MM.1S (cell line): ENCODE results near the gene WNT4.

ENCODE experiments used
- DNase-seq: peaks from one replicate; pipeline ENCODE4 v3.0.0-alpha.2; 2015
- H2AFZ ChIP-seq: fragments of 300-600 bp; sonication (generic); 2 replicates; pipeline ENCODE4 v1.6.0; 2016; ENCODE audit warnings: antibody characterized with exemption, low read length
- H3F3A ChIP-seq: fragments of 300-600 bp; sonication (generic); 2 replicates; pipeline ENCODE4 v1.6.1; 2016; ENCODE audit warnings: mild to moderate bottlenecking, antibody characterized with exemption, low read length, moderate library complexity, mixed read lengths; ENCODE audit not compliant: insufficient read depth
- H3K27ac ChIP-seq: fragments of 300-600 bp; sonication (generic); 2 replicates; pipeline ENCODE4 v1.5.1; 2016; ENCODE audit warnings: mild to moderate bottlenecking, low read length
- H3K27me3 ChIP-seq: fragments of 300-600 bp; sonication (generic); replicated peaks from 2 replicates; pipeline ENCODE4 v1.6.0; 2016; ENCODE audit warnings: low read length; ENCODE audit not compliant: insufficient read depth
- H3K36me3 ChIP-seq: fragments of 300-600 bp; sonication (generic); replicated peaks from 2 replicates; pipeline ENCODE4 v1.6.1; 2016; ENCODE audit warnings: mild to moderate bottlenecking, low read length, mixed read lengths; ENCODE audit not compliant: insufficient read depth
- H3K4me1 ChIP-seq: fragments of 300-600 bp; sonication (generic); 2 replicates; pipeline ENCODE4 v1.6.1; 2016; ENCODE audit warnings: low read length, mixed read lengths
- H3K4me2 ChIP-seq: fragments of 300-600 bp; sonication (generic); 2 replicates; pipeline ENCODE4 v1.6.0; 2016; ENCODE audit warnings: low read depth, low read length
- H3K4me3 ChIP-seq: fragments of 300-600 bp; sonication (generic); 2 replicates; pipeline ENCODE4 v1.5.1; 2016; ENCODE audit warnings: low read length, mixed read lengths
- H3K79me2 ChIP-seq: fragments of 300-600 bp; sonication (generic); 2 replicates; pipeline ENCODE4 v1.6.1; 2016; ENCODE audit warnings: mixed run types, low read length, mixed read lengths
- H3K9ac ChIP-seq: fragments of 300-600 bp; sonication (generic); 2 replicates; pipeline ENCODE4 v1.6.1; 2016; ENCODE audit warnings: low read length, mixed read lengths
- H3K9me2 ChIP-seq: fragments of 300-600 bp; sonication (generic); replicated peaks from 2 replicates; pipeline ENCODE4 v1.6.1; 2016; ENCODE audit warnings: mild to moderate bottlenecking, low read length, mixed read lengths; ENCODE audit not compliant: insufficient read depth
- H3K9me3 ChIP-seq: fragments of 300-600 bp; sonication (generic); replicated peaks from 2 replicates; pipeline ENCODE4 v1.6.1; 2016; ENCODE audit warnings: mild to moderate bottlenecking, low read length, mixed read lengths; ENCODE audit not compliant: insufficient read depth
- H4K20me1 ChIP-seq: fragments of 300-600 bp; sonication (generic); 2 replicates; pipeline ENCODE4 v1.6.1; 2016; ENCODE audit warnings: mild to moderate bottlenecking, low read length, moderate library complexity, mixed read lengths; ENCODE audit not compliant: insufficient read depth
- EZH2 ChIP-seq: fragments of 300-600 bp; sonication (generic); optimal IDR thresholded peaks from 2 replicates; pipeline ENCODE3; 2017; ENCODE audit warnings: low read depth, mild to moderate bottlenecking, antibody characterized with exemption, low read length, mixed read lengths
- EZH2phosphoT487 ChIP-seq: fragments of 300-600 bp; sonication (generic); IDR thresholded peaks from 2 replicates; pipeline ENCODE4 v1.6.1; 2018; ENCODE audit warnings: antibody characterized with exemption, low read length
- TF ChIP-seq, protein P1 (sequence below): fragments of 300-600 bp; sonication (generic); IDR thresholded peaks from 2 replicates; pipeline ENCODE4 v1.5.1; 2016; ENCODE audit warnings: antibody characterized with exemption, low read length, mixed read lengths

WNT4 gene

DNA sequence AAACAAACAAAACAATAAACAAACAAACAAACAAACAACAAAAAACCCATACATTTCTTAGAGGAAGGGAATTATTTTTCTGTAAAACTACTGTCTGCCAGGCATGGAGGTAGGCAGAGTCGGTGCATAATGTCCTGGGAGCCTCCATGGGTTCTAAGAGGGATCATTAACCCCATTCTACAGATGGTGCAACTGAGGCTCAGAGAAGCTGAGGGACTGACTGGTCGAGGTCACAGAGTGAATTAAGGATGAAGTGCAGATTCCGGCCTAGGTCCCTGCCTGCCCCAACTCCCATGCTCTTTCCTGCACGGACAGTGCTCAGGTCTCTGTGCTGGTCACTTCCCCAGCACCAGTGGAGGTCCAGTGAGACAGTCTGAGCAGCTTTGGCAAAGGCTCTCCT lies 15.8 kb upstream of the WNT4 start:
- Histone ChIP-seq H3K27me3 (peaks cover 53% of the 10 kb centered on the region), H3K4me3 (no peak overlapping the region), H3K36me3 (no peaks in the 10 kb centered on the region), H3K4me2 (no peak overlapping the region), H3F3A (no peaks in the 10 kb centered on the region), H2AFZ (no peak overlapping the region), H3K4me1 (no peaks in the 10 kb centered on the region), H4K20me1 (no peaks in the 10 kb centered on the region), H3K27ac (no peak overlapping the region), H3K9me2 (no peaks in the 10 kb centered on the region), H3K79me2 (no peaks in the 10 kb centered on the region), H3K9me3 (no peaks in the 10 kb centered on the region), H3K9ac (no peak overlapping the region)
- DNase-seq, result no peak
- TF ChIP-seq, protein P1, sequence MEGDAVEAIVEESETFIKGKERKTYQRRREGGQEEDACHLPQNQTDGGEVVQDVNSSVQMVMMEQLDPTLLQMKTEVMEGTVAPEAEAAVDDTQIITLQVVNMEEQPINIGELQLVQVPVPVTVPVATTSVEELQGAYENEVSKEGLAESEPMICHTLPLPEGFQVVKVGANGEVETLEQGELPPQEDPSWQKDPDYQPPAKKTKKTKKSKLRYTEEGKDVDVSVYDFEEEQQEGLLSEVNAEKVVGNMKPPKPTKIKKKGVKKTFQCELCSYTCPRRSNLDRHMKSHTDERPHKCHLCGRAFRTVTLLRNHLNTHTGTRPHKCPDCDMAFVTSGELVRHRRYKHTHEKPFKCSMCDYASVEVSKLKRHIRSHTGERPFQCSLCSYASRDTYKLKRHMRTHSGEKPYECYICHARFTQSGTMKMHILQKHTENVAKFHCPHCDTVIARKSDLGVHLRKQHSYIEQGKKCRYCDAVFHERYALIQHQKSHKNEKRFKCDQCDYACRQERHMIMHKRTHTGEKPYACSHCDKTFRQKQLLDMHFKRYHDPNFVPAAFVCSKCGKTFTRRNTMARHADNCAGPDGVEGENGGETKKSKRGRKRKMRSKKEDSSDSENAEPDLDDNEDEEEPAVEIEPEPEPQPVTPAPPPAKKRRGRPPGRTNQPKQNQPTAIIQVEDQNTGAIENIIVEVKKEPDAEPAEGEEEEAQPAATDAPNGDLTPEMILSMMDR, result no peak
- TF ChIP-seq EZH2phosphoT487 (no peak), EZH2 (no peak)

- Histone ChIP-seq H3K27ac (no peak overlapping the region), H3K36me3 (no peaks in the 10 kb centered on the region), H4K20me1 (no peaks in the 10 kb centered on the region), H3K9me2 (no peaks in the 10 kb centered on the region), H3K4me3 (no peak overlapping the region), H3K9ac (no peak overlapping the region), H3K27me3 (peaks cover 60% of the 10 kb centered on the region), H3K4me1 (no peaks in the 10 kb centered on the region), H3F3A (no peaks in the 10 kb centered on the region), H3K4me2 (no peak overlapping the region), H3K9me3 (no peaks in the 10 kb centered on the region), H2AFZ (no peak overlapping the region), H3K79me2 (no peaks in the 10 kb centered on the region)
- no peak for DNase-seq
- TF ChIP-seq, protein P1, result no peak
- TF ChIP-seq EZH2phosphoT487 (no peak), EZH2 (no peak)
Measured at GRCh38 chr1:22157359-22157966, 14.6 kb upstream of the WNT4 start.

DNA sequence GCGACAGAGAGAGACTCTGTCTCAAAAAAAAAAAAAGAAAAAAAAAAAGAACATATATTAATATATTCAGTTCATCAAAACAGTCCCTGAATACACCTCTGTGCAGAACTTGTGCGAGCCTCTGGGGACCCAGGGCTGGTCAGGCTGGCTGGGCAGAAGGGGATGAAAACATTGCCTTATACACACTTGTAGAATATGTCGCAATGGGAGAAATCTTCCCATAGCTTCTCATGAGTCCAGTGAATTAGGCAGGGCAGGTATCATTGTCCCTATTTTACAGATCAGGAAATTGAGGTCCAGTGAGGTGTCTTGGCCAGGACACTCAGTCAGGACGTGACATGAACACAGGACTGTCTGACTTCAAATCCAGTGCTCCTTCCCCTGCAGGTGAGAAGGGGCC lies 12.6 kb upstream of the WNT4 start:
- Histone ChIP-seq H3K27ac (no peak overlapping the region), H3K9me2 (no peaks in the 10 kb centered on the region), H3K9me3 (no peaks in the 10 kb centered on the region), H3K27me3 (peaks cover 72% of the 10 kb centered on the region), H3K4me3 (no peak overlapping the region), H3K4me1 (no peaks in the 10 kb centered on the region), H2AFZ (no peak overlapping the region), H3K36me3 (no peaks in the 10 kb centered on the region), H3K9ac (no peak overlapping the region), H3K79me2 (no peaks in the 10 kb centered on the region), H4K20me1 (no peaks in the 10 kb centered on the region), H3F3A (no peaks in the 10 kb centered on the region), H3K4me2 (no peak overlapping the region)
- DNase-seq, result no peak
- TF ChIP-seq, protein P1, result no peak
- no peak for TF ChIP-seq EZH2
- TF ChIP-seq EZH2phosphoT487, result no peak
